Astrocyte of the cerebellum (primary cell): ENCODE measurements around the gene ZNF805.

Experiments
- DNase-seq: peaks from one replicate; pipeline ENCODE4 v3.0.0-alpha.2; 2011; ENCODE audit warnings: low read depth
- H3K4me3 ChIP-seq: 2 replicates; pipeline ENCODE4 v1.5.1; 2011; ENCODE audit warnings: mild to moderate bottlenecking, low read depth, low read length, moderate library complexity
- in situ Hi-C: cut with HindIII; loops from 2 replicates; pipeline ENCODE4 v1.10.0; 2017; ENCODE audit warnings: low sequenced_read_pairs
- TF ChIP-seq, protein P1 (sequence below): IDR thresholded peaks from 2 replicates; pipeline ENCODE4 v1.5.1; 2012; ENCODE audit warnings: low read length, low read depth, moderate library complexity, mild to moderate bottlenecking; ENCODE audit errors: missing control alignments

The ZNF805 gene

DNA sequence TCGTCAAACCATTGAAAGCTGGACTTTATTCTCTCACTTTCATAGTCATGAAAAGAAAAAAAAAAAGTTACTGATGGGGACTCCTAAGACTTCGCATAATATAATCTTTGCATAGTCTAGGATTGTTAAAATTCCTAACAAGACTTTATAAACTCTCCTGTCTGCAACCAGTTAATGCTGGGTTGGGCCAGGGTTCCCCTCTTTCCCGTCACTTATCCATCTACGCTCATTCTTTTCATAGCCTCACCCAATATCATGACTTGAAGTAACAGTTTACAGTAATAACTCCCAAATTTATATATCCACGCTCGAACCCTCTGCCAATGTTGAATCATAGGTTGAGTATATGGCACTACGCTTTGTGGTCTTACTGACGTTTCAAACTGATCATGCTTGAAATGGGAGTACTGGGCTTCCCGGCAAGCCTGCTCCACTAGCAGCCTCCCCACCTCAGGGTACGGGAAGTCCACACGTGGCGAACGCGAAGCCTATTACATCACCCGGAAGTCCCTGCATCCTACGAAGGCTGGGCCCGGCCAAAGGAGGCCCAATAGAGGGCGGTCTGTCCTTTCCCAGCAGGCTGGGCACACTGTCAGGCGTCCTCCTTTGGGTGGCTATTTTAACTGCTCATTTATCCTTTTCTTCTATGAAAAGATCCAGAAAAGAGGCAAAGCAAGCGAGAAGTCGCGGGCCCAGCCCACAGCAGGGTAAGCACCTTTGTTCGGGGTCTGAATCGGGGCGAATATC lies 39.2 kb downstream of the ZNF805 start:
- in situ Hi-C loops: no loop called here
- DNase-seq: peak; percentile 86
- TF ChIP-seq, protein P1, sequence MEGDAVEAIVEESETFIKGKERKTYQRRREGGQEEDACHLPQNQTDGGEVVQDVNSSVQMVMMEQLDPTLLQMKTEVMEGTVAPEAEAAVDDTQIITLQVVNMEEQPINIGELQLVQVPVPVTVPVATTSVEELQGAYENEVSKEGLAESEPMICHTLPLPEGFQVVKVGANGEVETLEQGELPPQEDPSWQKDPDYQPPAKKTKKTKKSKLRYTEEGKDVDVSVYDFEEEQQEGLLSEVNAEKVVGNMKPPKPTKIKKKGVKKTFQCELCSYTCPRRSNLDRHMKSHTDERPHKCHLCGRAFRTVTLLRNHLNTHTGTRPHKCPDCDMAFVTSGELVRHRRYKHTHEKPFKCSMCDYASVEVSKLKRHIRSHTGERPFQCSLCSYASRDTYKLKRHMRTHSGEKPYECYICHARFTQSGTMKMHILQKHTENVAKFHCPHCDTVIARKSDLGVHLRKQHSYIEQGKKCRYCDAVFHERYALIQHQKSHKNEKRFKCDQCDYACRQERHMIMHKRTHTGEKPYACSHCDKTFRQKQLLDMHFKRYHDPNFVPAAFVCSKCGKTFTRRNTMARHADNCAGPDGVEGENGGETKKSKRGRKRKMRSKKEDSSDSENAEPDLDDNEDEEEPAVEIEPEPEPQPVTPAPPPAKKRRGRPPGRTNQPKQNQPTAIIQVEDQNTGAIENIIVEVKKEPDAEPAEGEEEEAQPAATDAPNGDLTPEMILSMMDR: peak; percentile 21
- H3K4me3 ChIP-seq: peak overlapping the region; percentile 95

DNA sequence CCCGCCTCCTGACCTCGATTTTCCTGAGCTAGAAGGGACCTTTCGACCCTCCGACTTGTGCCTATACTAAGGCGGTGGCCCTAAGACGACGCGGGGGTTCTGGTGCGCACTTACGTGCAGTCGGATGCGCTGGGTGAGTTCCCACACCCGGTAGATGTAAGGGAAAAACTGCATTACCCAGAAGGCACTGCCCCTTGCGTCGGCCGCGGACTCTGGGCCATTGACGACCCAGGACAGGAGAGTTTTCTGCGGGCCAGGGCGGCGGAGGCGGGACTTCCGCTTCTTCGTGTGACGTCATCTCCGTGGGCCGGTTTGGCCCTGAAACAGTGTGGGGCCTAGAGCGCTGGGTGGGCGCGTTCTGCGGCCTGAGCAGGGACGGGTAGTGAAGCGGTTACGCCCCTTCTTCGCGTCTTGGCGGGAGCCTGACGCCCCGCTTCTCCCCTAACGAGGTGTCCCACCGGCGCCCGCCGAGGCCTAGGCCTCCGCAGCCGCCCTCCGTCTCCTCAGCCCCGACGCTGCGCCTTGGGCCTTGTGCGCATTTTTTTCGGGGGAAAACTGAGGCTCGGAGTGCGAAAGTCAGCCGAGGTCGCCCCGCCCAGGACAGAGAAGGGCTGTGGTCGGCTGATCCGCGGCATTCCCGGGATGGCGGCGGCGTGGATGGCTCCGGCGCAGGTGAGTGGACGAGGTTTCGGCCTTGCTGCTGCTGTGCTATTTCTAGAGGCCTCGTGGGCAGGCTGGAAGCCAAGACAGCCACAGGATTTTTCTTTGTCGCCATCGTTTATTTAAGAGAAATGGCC lies 39.9 kb downstream of the ZNF805 start, which contains the start of gene ZNF460:
TSS of gene ZNF460 (plus strand) at position 321 of the 797 bp plus-strand sequence. CDS start at position 643, 322 bp downstream.
- in situ Hi-C loops: no loop called here
- DNase-seq: peak; percentile 95
- H3K4me3 ChIP-seq: peak within 1 kb of the TSS; percentile 95
- TF ChIP-seq, protein P1: no peak

DNA sequence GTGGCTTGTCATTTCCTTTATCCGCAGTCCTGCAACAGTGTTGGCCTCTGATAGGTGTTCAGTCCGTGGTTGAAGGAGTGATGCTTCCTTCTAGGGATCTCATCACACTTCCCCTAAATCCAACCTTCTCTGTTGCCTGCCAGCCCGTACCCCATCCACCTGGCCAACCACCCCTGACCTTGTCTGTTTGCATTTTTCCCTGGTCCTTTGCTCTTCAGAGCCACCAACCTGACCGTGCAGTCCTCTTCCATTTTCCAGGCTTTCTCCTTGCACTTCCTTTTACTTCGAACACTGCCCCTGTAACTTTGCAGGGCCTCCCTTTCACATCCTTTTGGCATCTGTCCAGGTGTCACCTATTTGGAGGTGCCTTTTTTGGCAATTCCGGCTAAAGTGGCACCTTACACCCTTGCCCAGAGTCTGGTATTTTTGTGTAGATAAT lies 40.5 kb downstream of the ZNF805 start:
- TF ChIP-seq, protein P1: no peak
- no peak for DNase-seq
- in situ Hi-C loops: no loop called here
- peak overlapping the region; percentile 95 for H3K4me3 ChIP-seq

DNA sequence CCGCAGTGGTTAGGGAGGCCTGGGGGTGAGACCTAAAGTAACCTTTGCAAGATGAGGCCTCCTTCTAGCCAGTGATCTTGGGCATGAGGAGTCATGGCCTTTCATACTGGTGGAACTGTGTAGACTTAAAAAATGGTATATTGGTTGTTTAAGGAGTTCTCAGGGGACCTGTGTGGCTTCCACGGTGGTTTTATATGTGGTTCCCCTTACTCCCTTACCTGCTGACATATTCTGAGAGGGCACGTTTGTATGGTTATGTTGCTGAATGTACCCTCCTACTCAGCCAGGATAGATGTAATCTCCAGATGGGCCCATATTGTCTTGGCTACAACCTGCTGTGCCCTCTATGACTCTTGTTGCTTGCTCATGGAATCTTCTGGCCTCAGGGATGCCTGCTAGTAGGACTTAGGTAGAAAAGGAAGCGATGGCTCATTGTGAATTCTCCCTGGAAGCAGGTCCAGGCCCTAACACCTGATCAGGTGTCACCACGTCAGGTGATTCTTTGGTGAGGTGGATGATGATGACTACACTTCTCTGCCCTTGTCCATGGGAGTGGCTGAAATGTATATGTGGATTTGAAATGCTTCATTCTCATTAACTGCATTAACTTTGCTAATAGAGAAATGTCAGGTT lies 41.7 kb downstream of the ZNF805 start:
- in situ Hi-C loops: no loop called here
- TF ChIP-seq, protein P1: no peak
- H3K4me3 ChIP-seq: peak overlapping the region; percentile 95
- no peak for DNase-seq

DNA sequence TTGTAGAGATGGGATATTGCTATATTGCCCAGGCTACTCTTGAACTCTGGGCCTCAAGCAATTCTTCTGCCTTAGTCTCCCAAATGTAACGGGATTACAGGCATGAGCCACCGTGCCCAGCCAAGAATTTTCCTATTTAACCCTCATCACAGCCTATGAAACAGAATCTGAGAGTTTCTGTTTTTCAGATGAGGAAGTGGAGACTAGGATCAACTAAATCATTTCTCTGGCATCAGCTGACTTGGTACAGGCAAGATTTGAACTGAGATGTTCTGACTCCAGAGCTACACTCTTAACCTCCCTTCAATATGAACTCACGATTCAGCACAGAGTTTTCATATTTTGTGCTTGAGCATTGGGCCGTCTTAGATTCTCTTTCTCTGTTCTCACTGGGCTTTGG lies 47.9 kb downstream of the ZNF805 start:
- in situ Hi-C loops: no loop called here
- TF ChIP-seq, protein P1: no peak
- H3K4me3 ChIP-seq: no peak overlapping the region
- DNase-seq: no peak

DNA sequence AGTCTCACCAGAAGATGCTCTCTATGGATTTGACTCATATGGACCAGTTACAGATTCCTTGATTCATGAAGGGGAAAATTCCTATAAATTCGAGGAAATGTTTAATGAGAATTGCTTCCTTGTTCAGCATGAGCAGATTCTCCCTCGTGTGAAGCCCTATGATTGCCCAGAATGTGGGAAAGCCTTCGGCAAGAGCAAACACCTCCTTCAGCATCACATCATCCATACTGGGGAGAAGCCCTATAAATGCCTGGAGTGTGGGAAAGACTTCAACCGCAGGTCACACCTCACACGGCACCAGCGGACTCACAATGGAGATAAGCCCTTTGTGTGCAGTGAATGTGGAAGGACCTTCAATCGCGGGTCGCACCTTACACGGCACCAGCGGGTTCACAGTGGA lies 50.5 kb downstream of the ZNF805 start:
- no peak for DNase-seq
- in situ Hi-C loops: no loop called here
- no peak overlapping the region for H3K4me3 ChIP-seq
- TF ChIP-seq, protein P1: no peak
